HCT116 (cell line): ENCODE data around the gene DMPK. TPM values are rescaled to one million over a fixed set of nuclear protein-coding genes. Genes with fewer than 3 reads are reported as not detected.

ENCODE experiments used
- ATAC-seq: fragments of 200-7000 bp; cut with Tn5 transposase; 2 replicates; pipeline ENCODE4 v1.9.1; 2020; ENCODE audit warnings: mild to moderate bottlenecking, moderate library complexity
- Bru-seq: library from RNA; stranded (reverse); fragments of 400-500 nt; gene quantifications from one replicate; lab custom pipeline; 2021; lab: Mats Ljungman, UMichigan
- BruChase-seq, 2 experiments: library from RNA; stranded (reverse); fragments of 400-500 nt; gene quantifications; one replicate each; lab custom pipeline; 2021; lab: Mats Ljungman, UMichigan
- BruUV-seq: library from RNA; stranded (reverse); fragments of 400-500 nt; replicated peaks from 2 replicates; lab custom pipeline; 2021; lab: Mats Ljungman, UMichigan
- CTCF ChIA-PET: fragments of 300-600 bp; sonication (Branson Sonifier 250); formaldehyde crosslinking; loops from one replicate; lab custom pipeline; 2021; ENCODE audit warnings: antibody characterized with exemption; lab: Charles Lee
- POLR2A ChIA-PET: fragments of 300-600, 350-600 bp; sonication (Branson Sonifier 250); formaldehyde crosslinking; loops from one replicate; lab custom pipeline; 2021; ENCODE audit warnings: antibody characterized with exemption; lab: Charles Lee
- RAD21 ChIA-PET, 2 experiments: fragments of 300-600 bp; sonication (Branson Sonifier 250); formaldehyde crosslinking; loops; one replicate each; lab custom pipeline; 2023; ENCODE audit warnings: low total read pairs in 2 of 2; ENCODE audit not compliant: uncharacterized antibody in 2 of 2, unreplicated experiment in 2 of 2, low non-redundant PET in 1 of 2; lab: Charles Lee
- DNase-seq: peaks from one replicate; pipeline ENCODE4 v3.0.0-alpha.2; 2010; ENCODE audit warnings: low read depth, low spot score
- H2AFZ ChIP-seq: fragments of 200-600 bp; shearing (Covaris generic), sonication (generic); 2 replicates; pipeline ENCODE4 v1.6.1; 2017; ENCODE audit warnings: low read depth, mixed run types, mixed read lengths, antibody characterized with exemption, low read length; ENCODE audit not compliant: poor library complexity, severe bottlenecking
- H3K27ac ChIP-seq: 2 replicates; pipeline ENCODE4 v1.5.1; 2012; ENCODE audit warnings: low read depth, low read length
- H3K27me3 ChIP-seq: fragments of 200-600 bp; sonication (generic); 2 replicates; pipeline ENCODE4 v1.6.1; 2016; ENCODE audit warnings: mixed run types, low read length, mixed read lengths; ENCODE audit not compliant: insufficient read depth
- H3K36me3 ChIP-seq, 2 experiments: fragments of 200-500 bp in 1 of 2; fragments of 200-600 bp in 1 of 2; sonication (Bioruptor generic) in 1 of 2; sonication (generic) in 1 of 2; 2 replicates each; pipeline versions ENCODE4 v1.5.1 to v1.6.1; 2014 to 2016; ENCODE audit warnings: low read length in 2 of 2, inconsistent platforms in 1 of 2, mixed read lengths in 1 of 2, mixed run types in 1 of 2; ENCODE audit not compliant: insufficient read depth in 2 of 2, control insufficient read depth in 1 of 2
- H3K4me1 ChIP-seq, 2 experiments: fragments of 200-600 bp in 1 of 2; sonication (generic) in 1 of 2; 2 replicates each; pipeline versions ENCODE4 v1.5.1 to v1.6.1; 2012 to 2017; ENCODE audit warnings: low read length in 2 of 2, inconsistent platforms in 1 of 2, mild to moderate bottlenecking in 1 of 2, mixed read lengths in 1 of 2, mixed run types in 1 of 2, moderate library complexity in 1 of 2; ENCODE audit not compliant: insufficient read depth in 2 of 2, control insufficient read depth in 1 of 2
- H3K4me2 ChIP-seq: fragments of 200-600 bp; sonication (generic); 2 replicates; pipeline ENCODE4 v1.6.1; 2017; ENCODE audit warnings: mixed run types, low read length, mixed read lengths
- H3K4me3 ChIP-seq, 2 experiments: fragments of 200-600 bp in 1 of 2; sonication (generic) in 1 of 2; replicated peaks in 1 of 2; 2 replicates each; pipeline ENCODE4 v1.5.1; 2011 to 2016; ENCODE audit warnings: low read length in 2 of 2, control low read depth in 1 of 2, low read depth in 1 of 2, mild to moderate bottlenecking in 1 of 2, mixed read lengths in 1 of 2, mixed run types in 1 of 2
- H3K79me2 ChIP-seq: fragments of 200-600 bp; sonication (generic); 2 replicates; pipeline ENCODE4 v1.6.1; 2017; ENCODE audit warnings: mild to moderate bottlenecking, mixed run types, low read length, moderate library complexity, mixed read lengths; ENCODE audit not compliant: insufficient read depth
- H3K9ac ChIP-seq: fragments of 200-600 bp; sonication (generic); 2 replicates; pipeline ENCODE4 v1.6.1; 2016; ENCODE audit warnings: low read length, mixed read lengths
- H3K9me2 ChIP-seq: fragments of 200-600 bp; sonication (generic), shearing (Covaris generic); 2 replicates; pipeline ENCODE4 v1.6.1; 2017; ENCODE audit warnings: mixed run types, mild to moderate bottlenecking, moderate library complexity; ENCODE audit not compliant: insufficient read depth
- H3K9me3 ChIP-seq, 2 experiments: fragments of 200-500 bp in 1 of 2; fragments of 200-600 bp in 1 of 2; sonication (Bioruptor generic) in 1 of 2; sonication (generic) in 1 of 2; 2 replicates each; pipeline ENCODE4 v1.6.1; 2014 to 2017; ENCODE audit warnings: low read length in 2 of 2, mixed read lengths in 2 of 2, inconsistent platforms in 1 of 2, low read depth in 1 of 2, mild to moderate bottlenecking in 1 of 2, mixed run types in 1 of 2, moderate library complexity in 1 of 2; ENCODE audit not compliant: control insufficient read depth in 1 of 2, insufficient read depth in 1 of 2
- H4K20me1 ChIP-seq: fragments of 200-600 bp; sonication (generic), shearing (Covaris generic); 2 replicates; pipeline ENCODE4 v1.6.1; 2017; ENCODE audit warnings: mixed run types, mild to moderate bottlenecking, moderate library complexity; ENCODE audit not compliant: insufficient read depth
- CEBPB ChIP-seq: IDR thresholded peaks from 2 replicates; pipeline ENCODE4 v1.6.1; 2012; ENCODE audit warnings: low read depth
- POLR2AphosphoS5 ChIP-seq: IDR thresholded peaks from 2 replicates; pipeline ENCODE4 v1.6.1; 2011; ENCODE audit warnings: mild to moderate bottlenecking, low read depth, low read length, moderate library complexity
- REST ChIP-seq: IDR thresholded peaks from 2 replicates; pipeline ENCODE4 v1.6.1; 2012; ENCODE audit warnings: low read depth
- TCF7L2 ChIP-seq: IDR thresholded peaks from 2 replicates; pipeline ENCODE4 v1.7.0; 2011; ENCODE audit warnings: borderline replicate concordance, inconsistent platforms; ENCODE audit not compliant: insufficient read depth, insufficient read length; ENCODE audit errors: extremely low read depth
- intact Hi-C: fragments of 100-400 bp; cut with micrococcal nuclease; formaldehyde crosslinking; loops from 2 replicates; pipeline ENCODE4 v1.10.0; 2022
- long read RNA-seq: library from polyadenylated mRNA; unstranded; transcript quantifications from one replicate; pipeline ENCODE4 v2.0.0, GENCODE V29; 2021; ENCODE audit not compliant: unreplicated experiment
- polyA plus RNA-seq: library from polyadenylated mRNA; unstranded; fragments of >200 nt; gene quantifications from 2 replicates; pipeline ENCODE4 v1.2.1, GENCODE V29; 2012; ENCODE audit warnings: missing spikeins
- total RNA-seq: library from RNA; stranded (reverse); gene quantifications from one replicate; pipeline ENCODE4 v1.2.1, GENCODE V29; 2021; ENCODE audit not compliant: unreplicated experiment

DMPK gene
- total RNA-seq (52.5 TPM), Bru-seq, nascent RNA (percentile 64 among the genes with signal in this experiment), BruChase-seq, experiment 1, labeled RNA remaining after a 6-hour chase (percentile 92 among the genes with signal in this experiment), BruChase-seq, experiment 2, labeled RNA remaining after a 2-hour chase (percentile 86 among the genes with signal in this experiment)
- polyA plus RNA-seq: 38.1 and 47.9 TPM in 2 replicates
- long read RNA-seq, transcript DMPK-215 (1 exons, 1,410 nt): major isoform, 9 of 68 reads
- long read RNA-seq, partial matches to known transcripts: 31 of 68 reads
- long read RNA-seq, other reads (novel, unspliced or antisense): 20 of 68 reads

DNA sequence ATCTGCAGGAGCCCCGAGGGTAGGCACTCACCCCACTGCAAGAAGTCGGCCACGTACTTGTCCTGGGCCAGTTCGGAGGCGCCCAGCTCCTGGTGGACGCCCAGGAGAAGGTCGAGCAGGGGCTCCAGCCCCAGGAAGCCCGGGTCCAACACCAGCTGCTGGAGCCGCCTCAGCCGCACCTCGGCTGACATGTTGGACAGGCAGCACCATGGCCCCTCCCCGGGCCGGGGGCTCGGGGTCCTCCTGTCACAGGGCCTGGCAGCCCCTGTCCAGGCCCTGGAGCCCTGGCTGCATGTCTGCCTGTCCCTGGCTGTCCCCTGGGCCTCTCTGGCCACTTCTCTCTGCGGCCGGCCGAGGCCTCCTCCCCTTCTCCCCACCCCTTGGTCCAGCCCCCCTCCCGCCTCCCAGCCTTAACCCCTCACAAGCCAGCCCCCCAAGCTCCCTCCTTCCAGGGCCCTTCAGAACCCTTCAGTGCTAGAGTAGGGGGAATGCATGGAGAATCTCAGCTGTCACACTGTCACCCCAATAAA is at the start of gene DMPK:
Gene DMPK (minus strand): TSS at position 329 of the 530 bp plus-strand sequence. CDS start 138 bp downstream, at position 191.
- POLR2A ChIA-PET: interaction anchor here (1.1 to 5.1 kb wide), 3 partner anchors 8 to 13 kb away, joined by 4 to 50 read pairs (median 6); partner anchors contain the start of genes DMWD and SIX5
- Histone ChIP-seq H3K4me2 (peak within 1 kb of the TSS; percentile 84), H3K9me3 (no peaks in the 10 kb centered on the region), H3K4me1 (peaks cover 45 to 60% of the 10 kb centered on the region in 2 experiments), H2AFZ (no peak within 1 kb of the TSS), H3K4me3 (peak within 1 kb of the TSS; percentile 34 to 54), H3K9ac (peak within 1 kb of the TSS; percentile 67), H3K9me2 (no peaks in the 10 kb centered on the region), H3K27me3 (no peaks in the 10 kb centered on the region), H4K20me1 (no peaks in the 10 kb centered on the region), H3K36me3 (peaks cover 3 to 9% of the 10 kb centered on the region in 2 experiments; a peak in 3 of 4 replicates), H3K79me2 (no peaks in the 10 kb centered on the region), H3K27ac (peak within 1 kb of the TSS; percentile 91)
- RAD21 ChIA-PET: interaction anchor here (0.6 to 2.1 kb wide), 2 partner anchors 12 kb away, joined by 5 to 9 read pairs; partner anchors contain the start of gene SIX5 (in 1 of the 2)
- TF ChIP-seq REST (no peak), POLR2AphosphoS5 (peak; percentile 14; the same call in 1 of the 2 replicates), CEBPB (no peak), TCF7L2 (no peak)
- ATAC-seq (peak; percentile 11), DNase-seq (no peak)
- CTCF ChIA-PET: interaction anchor here (0.7 to 3.5 kb wide), 6 partner anchors 12 to 65 kb away, joined by 3 to 36 read pairs (median 6); partner anchors contain the start of gene SIX5
- intact Hi-C loops: no loop called here
- no TSS peak for BruUV-seq
